K562 (cell line): Measurements from ENCODE around the gene RNGTT. TPM values are rescaled to one million over a fixed set of nuclear protein-coding genes. Genes with fewer than 3 reads are reported as not detected.

ENCODE experiments used
- ATAC-seq: fragments of 200-7000 bp; cut with Tn5 transposase; 3 replicates; pipeline ENCODE4 v1.9.1; 2020; ENCODE audit warnings: moderate library complexity
- BruUV-seq: library from RNA; stranded (reverse); fragments of 400-500 nt; replicated peaks from 2 replicates; lab custom pipeline; 2021; lab: Mats Ljungman, UMichigan
- CTCF ChIA-PET: fragments of 300-600 bp; formaldehyde crosslinking; extraction: SDS; loops from one replicate; lab custom pipeline; 2021; ENCODE audit warnings: low intra/inter-chr PET ratio; lab: Yijun Ruan, JAX
- POLR2A ChIA-PET: fragments of 300-600, 350-650 bp; sonication (Branson Sonifier 250); formaldehyde crosslinking; extraction: SDS; loops from one replicate; lab custom pipeline; 2021; ENCODE audit warnings: antibody characterized with exemption, inconsistent platforms; lab: Yijun Ruan, JAX
- DNase-seq, 4 experiments: peaks; one replicate each; pipeline versions ENCODE4 v3.0.0 to v3.0.0-alpha.2; 2011 to 2018; ENCODE audit warnings: low spot score in 3 of 4, mixed read lengths in 3 of 4; ENCODE audit errors: extremely low read depth in 1 of 4
- FAIRE-seq: peaks from 2 replicates; lab custom pipeline; 2011; peaks lifted over from hg19 to GRCh38; lab: Jason Lieb, UNC
- H2AFZ ChIP-seq: 2 replicates; pipeline ENCODE4 v1.6.0; 2011; ENCODE audit warnings: low read depth, low read length, control low read depth, inconsistent platforms
- H3K27ac ChIP-seq: fragments of 200-600 bp; 3 replicates; pipeline ENCODE4 v1.8.0; 2011; ENCODE audit warnings: low read depth, mild to moderate bottlenecking, control low read depth, inconsistent platforms, low read length, moderate library complexity, mixed read lengths; ENCODE audit errors: extremely low read depth
- H3K27me3 ChIP-seq, 2 experiments: fragments of 300-600 bp in 1 of 2; 2 replicates in 1 of 2; 3 replicates in 1 of 2; pipeline versions ENCODE4 v1.6.0 to v1.8.0; 2011; ENCODE audit warnings: inconsistent platforms in 2 of 2, low read length in 2 of 2, mild to moderate bottlenecking in 1 of 2, mixed read lengths in 1 of 2, moderate library complexity in 1 of 2; ENCODE audit not compliant: control insufficient read depth in 2 of 2, insufficient read depth in 2 of 2
- H3K36me3 ChIP-seq: fragments of 300-600 bp; 3 replicates; pipeline ENCODE4 v1.8.0; 2011; ENCODE audit warnings: mild to moderate bottlenecking, low read length, inconsistent platforms; ENCODE audit not compliant: control insufficient read depth, insufficient read depth
- H3K4me1 ChIP-seq, 2 experiments: fragments of 200-600 bp in 1 of 2; replicated peaks in 1 of 2; 2 replicates in 1 of 2; 3 replicates in 1 of 2; pipeline versions ENCODE4 v1.5.1 to v1.8.0; 2011; ENCODE audit warnings: inconsistent platforms in 2 of 2, low read length in 2 of 2, mild to moderate bottlenecking in 1 of 2, mixed read lengths in 1 of 2, moderate library complexity in 1 of 2; ENCODE audit not compliant: control insufficient read depth in 2 of 2, insufficient read depth in 2 of 2
- H3K4me2 ChIP-seq: 2 replicates; pipeline ENCODE4 v1.6.1; 2011; ENCODE audit warnings: low read length, control low read depth, inconsistent platforms, mixed read lengths; ENCODE audit not compliant: insufficient read depth
- H3K4me3 ChIP-seq: fragments of 200-600 bp; sonication (generic), shearing (Covaris generic); 2 replicates; pipeline ENCODE4 v1.5.1; 2016; ENCODE audit warnings: control low read depth, inconsistent platforms
- H3K79me2 ChIP-seq: fragments of 200-600 bp; 3 replicates; pipeline ENCODE4 v1.8.0; 2011; ENCODE audit warnings: low read length, inconsistent platforms; ENCODE audit not compliant: control insufficient read depth, insufficient read depth
- H3K9ac ChIP-seq, 2 experiments: 2 replicates each; pipeline versions ENCODE4 v1.6.0 to v1.6.1; 2011; ENCODE audit warnings: low read depth in 2 of 2, low read length in 2 of 2, control low read depth in 1 of 2, inconsistent platforms in 1 of 2, mild to moderate bottlenecking in 1 of 2, mixed read lengths in 1 of 2; ENCODE audit not compliant: insufficient read depth in 1 of 2
- H3K9me1 ChIP-seq: one replicate; pipeline ENCODE4 v1.6.0; 2011; ENCODE audit warnings: inconsistent platforms, mild to moderate bottlenecking, low read length, moderate library complexity; ENCODE audit not compliant: control insufficient read depth, insufficient read depth
- H3K9me3 ChIP-seq: replicated peaks from 2 replicates; pipeline ENCODE4 v1.5.1; 2011; ENCODE audit warnings: low read depth, low read length, inconsistent platforms; ENCODE audit not compliant: control insufficient read depth, insufficient read depth
- H4K20me1 ChIP-seq: replicated peaks from 2 replicates; pipeline ENCODE4 v1.6.1; 2011; ENCODE audit warnings: low read length, inconsistent platforms, mixed read lengths; ENCODE audit not compliant: control insufficient read depth, insufficient read depth
- ARHGAP35 ChIP-seq: fragments of 450-650 bp; IDR thresholded peaks from 2 replicates; pipeline ENCODE4 v1.6.1; 2018; ENCODE audit not compliant: partially characterized antibody
- ATF1 ChIP-seq, 2 experiments: fragments of 450-650 bp in 1 of 2; IDR thresholded peaks; 2 replicates each; pipeline ENCODE4 v1.6.1; 2016; ENCODE audit warnings: missing compliant biosample characterization in 1 of 2, missing genetic modification characterization in 1 of 2
- ATF7 ChIP-seq: fragments of 450-650 bp; IDR thresholded peaks from 2 replicates; pipeline ENCODE4 v1.7.1; 2014; ENCODE audit warnings: mild to moderate bottlenecking, moderate library complexity
- C11orf30 ChIP-seq: fragments of 450-650 bp; IDR thresholded peaks from 2 replicates; pipeline ENCODE4 v1.6.1; 2016; ENCODE audit warnings: low read depth, mild to moderate bottlenecking
- ETV5 ChIP-seq: sonication (generic); formaldehyde crosslinking; IDR thresholded peaks from 2 replicates; pipeline ENCODE4 v1.4.0; 2020; ENCODE audit warnings: low read depth, mild to moderate bottlenecking, missing genetic modification reagents
- EWSR1 ChIP-seq: fragments of 450-650 bp; IDR thresholded peaks from 2 replicates; pipeline ENCODE4 v1.6.1; 2018; ENCODE audit warnings: borderline replicate concordance, mild to moderate bottlenecking, low read depth, moderate library complexity; ENCODE audit not compliant: partially characterized antibody
- FOXA3 ChIP-seq, 2 experiments: fragments of 450-650 bp in 1 of 2; sonication (generic) in 1 of 2; formaldehyde crosslinking; IDR thresholded peaks in 1 of 2; conservative IDR thresholded peaks in 1 of 2; 2 replicates each; pipeline versions ENCODE4 v1.4.0 to v1.8.0; 2020 to 2022; ENCODE audit warnings: mild to moderate bottlenecking in 2 of 2, missing genetic modification reagents in 1 of 2
- NFE2L1 ChIP-seq: fragments of 450-650 bp; IDR thresholded peaks from 2 replicates; pipeline ENCODE4 v1.6.1; 2016; ENCODE audit warnings: missing genetic modification characterization, low read depth, mild to moderate bottlenecking, missing compliant biosample characterization, moderate library complexity, borderline replicate concordance
- SMAD3 ChIP-seq: fragments of 450-650 bp; formaldehyde crosslinking; conservative IDR thresholded peaks from 2 replicates; pipeline ENCODE4 v1.4.0; 2020; ENCODE audit warnings: mild to moderate bottlenecking
- ZNF316 ChIP-seq: fragments of 450-650 bp; IDR thresholded peaks from 2 replicates; pipeline ENCODE4 v1.6.1; 2016
- ZNF584 ChIP-seq: fragments of 200-800 bp; sonication (Bioruptor generic); IDR thresholded peaks from 2 replicates; pipeline ENCODE4 v1.6.1; 2016; ENCODE audit warnings: low read depth, mild to moderate bottlenecking, missing genetic modification characterization, missing compliant biosample characterization
- WGBS: fragments of 100-300 bp; shearing (Covaris generic); methylation state at CpG from one replicate; pipeline ENCODE4 v1.1.6; 2016; ENCODE audit warnings: low coverage, mixed read lengths; ENCODE audit not compliant: insufficient coverage; ENCODE audit errors: missing lambda C conversion rate; 5-methylcytosine and 5-hydroxymethylcytosine counted together
- in situ Hi-C: fragments of 300-500 bp; cut with MboI; formaldehyde crosslinking; loops from 4 replicates; pipeline ENCODE4 v1.15.0; 2018; ENCODE audit warnings: inconsistent platforms, mixed read lengths
- intact Hi-C: fragments of 100-400 bp; cut with micrococcal nuclease; formaldehyde crosslinking; loops from 2 replicates; pipeline ENCODE4 v1.14.2; 2022
- polyA plus RNA-seq, 8 experiments: library from polyadenylated mRNA; depleted of rRNA in 4 of 8; stranded (reverse) in 5 of 8; unstranded in 3 of 8; fragments of >200 nt; fragmentation: Nextera tagmentation in 2 of 8; fragmentation: Illumina TruSeq in 1 of 8; extraction: Ambion mirVana in 2 of 8; extraction: Trizol in 1 of 8; gene quantifications; 2 replicates each; pipeline versions ENCODE4 v1.2.1 to v1.2.3, GENCODE V29; 2011 to 2014; ENCODE audit warnings: inconsistent platforms in 1 of 8, missing spikeins in 1 of 8
- total RNA-seq, 7 experiments: library from RNA; depleted of rRNA in 6 of 7; stranded (reverse); fragments of >200 nt in 6 of 7; fragmentation: Illumina TruSeq in 2 of 7; extraction: Trizol in 2 of 7; gene quantifications; 2 replicates each; pipeline versions ENCODE4 v1.2.1 to v1.2.3, GENCODE V29; 2011 to 2021; ENCODE audit warnings: low replicate concordance in 1 of 7
- TF ChIP-seq, protein P1 (sequence below), 2 experiments: fragments of 450-650 bp in 1 of 2; sonication (generic) in 1 of 2; formaldehyde crosslinking in 1 of 2; IDR thresholded peaks in 1 of 2; conservative IDR thresholded peaks in 1 of 2; 2 replicates each; pipeline versions ENCODE4 v1.6.1 to v1.8.1; 2016 to 2023; ENCODE audit warnings: mild to moderate bottlenecking in 2 of 2, moderate library complexity in 2 of 2, inconsistent platforms in 1 of 2, missing genetic modification reagents in 1 of 2
- TF ChIP-seq, protein P2 (sequence below): sonication (generic); formaldehyde crosslinking; IDR thresholded peaks from 2 replicates; pipeline ENCODE4 v1.8.0; 2022; ENCODE audit warnings: missing genetic modification reagents, mild to moderate bottlenecking, borderline replicate concordance
- TF ChIP-seq, protein P3 (sequence below): fragments of 450-650 bp; IDR thresholded peaks from 2 replicates; pipeline ENCODE4 v1.6.1; 2016; ENCODE audit warnings: missing biosample characterization, missing genetic modification characterization

The RNGTT gene
- total and polyA plus RNA-seq, 9 of the 15 experiments (the other 6 are each of a cell fraction or from before 2014, with no cell fraction given), result 6.1 to 31.7 (median 19.5) TPM

DNA sequence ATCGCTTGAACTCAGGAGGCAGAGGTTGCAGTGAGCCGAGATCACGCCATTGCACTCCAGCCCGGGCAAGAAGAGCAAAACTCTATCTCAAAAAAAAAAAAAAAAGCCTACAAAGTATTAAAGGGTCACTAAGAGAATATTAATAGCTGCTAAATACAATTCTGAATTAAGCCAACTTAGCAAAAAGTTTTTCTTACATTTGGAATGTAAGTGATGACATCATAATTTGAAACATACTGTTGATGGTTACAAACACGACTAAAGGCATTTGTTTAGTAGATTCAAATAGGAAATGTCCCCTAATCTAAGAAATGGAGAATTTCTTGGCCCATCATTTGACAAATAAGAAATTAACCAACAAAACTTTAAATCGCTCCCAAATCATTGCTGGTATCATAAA lies 282.8 kb downstream of the RNGTT start:
- H4K20me1 ChIP-seq, result no peaks in the 10 kb centered on the region
- no peak for DNase-seq
- in situ Hi-C loops, result no loop called here
- H3K79me2 ChIP-seq, result no peaks in the 10 kb centered on the region
- no peak for ATAC-seq
- WGBS, result 84% methylated on average over 3 of the region's 6 CpGs
- ChIA-PET POLR2A (no interaction called here), CTCF (no interaction called here)
- no TSS peak for BruUV-seq
- H3K27me3 ChIP-seq, result no peaks in the 10 kb centered on the region
- H3K9ac ChIP-seq, result no peak overlapping the region
- no peak overlapping the region for H3K4me3 ChIP-seq
- H3K36me3 ChIP-seq, result no peaks in the 10 kb centered on the region
- intact Hi-C loops, result no loop called here
- no peak overlapping the region for H3K27ac ChIP-seq
- FAIRE-seq, result no peak
- no peak overlapping the region for H3K4me2 ChIP-seq
- H3K9me1 ChIP-seq, result no peaks in the 10 kb centered on the region
- H3K4me1 ChIP-seq, result no peaks in the 10 kb centered on the region
- H2AFZ ChIP-seq, result no peak overlapping the region
- TF ChIP-seq SMAD3 (CRISPR knock-in tag), result no peak
- TF ChIP-seq, protein P1, sequence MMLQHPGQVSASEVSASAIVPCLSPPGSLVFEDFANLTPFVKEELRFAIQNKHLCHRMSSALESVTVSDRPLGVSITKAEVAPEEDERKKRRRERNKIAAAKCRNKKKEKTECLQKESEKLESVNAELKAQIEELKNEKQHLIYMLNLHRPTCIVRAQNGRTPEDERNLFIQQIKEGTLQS (IDR thresholded peaks at IDR 0.05), result peak; percentile 63
- TF ChIP-seq, protein P1 (CRISPR knock-in tag; conservative IDR thresholded peaks at IDR 0.05), result no peak
- peak; percentile 31; the same call in 1 of the 2 replicates for TF ChIP-seq ATF7
- TF ChIP-seq ARHGAP35, result no peak
- TF ChIP-seq C11orf30, result peak; percentile 43; the same call in 1 of the 2 replicates
- TF ChIP-seq, protein P2, sequence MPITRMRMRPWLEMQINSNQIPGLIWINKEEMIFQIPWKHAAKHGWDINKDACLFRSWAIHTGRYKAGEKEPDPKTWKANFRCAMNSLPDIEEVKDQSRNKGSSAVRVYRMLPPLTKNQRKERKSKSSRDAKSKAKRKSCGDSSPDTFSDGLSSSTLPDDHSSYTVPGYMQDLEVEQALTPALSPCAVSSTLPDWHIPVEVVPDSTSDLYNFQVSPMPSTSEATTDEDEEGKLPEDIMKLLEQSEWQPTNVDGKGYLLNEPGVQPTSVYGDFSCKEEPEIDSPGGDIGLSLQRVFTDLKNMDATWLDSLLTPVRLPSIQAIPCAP (CRISPR knock-in tag), result no peak
- TF ChIP-seq ZNF584 (CRISPR knock-in tag), result no peak
- no peak for TF ChIP-seq ETV5 (CRISPR knock-in tag)
- TF ChIP-seq FOXA3 (CRISPR knock-in tag; conservative IDR thresholded peaks at IDR 0.05 in 1 of 2, IDR thresholded peaks at IDR 0.05 in 1 of 2), result no peak
- no peak for TF ChIP-seq NFE2L1 (tag)
- peak; percentile 63; the same call in 1 of the 2 replicates for TF ChIP-seq ZNF316
- no peak for TF ChIP-seq EWSR1
- no peak for TF ChIP-seq ATF1 (CRISPR knock-in tag; IDR thresholded peaks at IDR 0.05)
- no peak for TF ChIP-seq ATF1 (tag; IDR thresholded peaks at IDR 0.05)
- TF ChIP-seq, protein P3, sequence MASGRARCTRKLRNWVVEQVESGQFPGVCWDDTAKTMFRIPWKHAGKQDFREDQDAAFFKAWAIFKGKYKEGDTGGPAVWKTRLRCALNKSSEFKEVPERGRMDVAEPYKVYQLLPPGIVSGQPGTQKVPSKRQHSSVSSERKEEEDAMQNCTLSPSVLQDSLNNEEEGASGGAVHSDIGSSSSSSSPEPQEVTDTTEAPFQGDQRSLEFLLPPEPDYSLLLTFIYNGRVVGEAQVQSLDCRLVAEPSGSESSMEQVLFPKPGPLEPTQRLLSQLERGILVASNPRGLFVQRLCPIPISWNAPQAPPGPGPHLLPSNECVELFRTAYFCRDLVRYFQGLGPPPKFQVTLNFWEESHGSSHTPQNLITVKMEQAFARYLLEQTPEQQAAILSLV, result no peak
- no peaks in the 10 kb centered on the region for H3K9me3 ChIP-seq
